HG03039 (cell line): ENCODE data around the gene DNAH2.

ENCODE experiments used
- ATAC-seq: cut with Tn5 transposase; IDR thresholded peaks from one replicate; pipeline ENCODE4 v1.9.1; 2021; ENCODE audit warnings: mild to moderate bottlenecking, moderate library complexity; ENCODE audit not compliant: unreplicated experiment

Gene DNAH2

DNA sequence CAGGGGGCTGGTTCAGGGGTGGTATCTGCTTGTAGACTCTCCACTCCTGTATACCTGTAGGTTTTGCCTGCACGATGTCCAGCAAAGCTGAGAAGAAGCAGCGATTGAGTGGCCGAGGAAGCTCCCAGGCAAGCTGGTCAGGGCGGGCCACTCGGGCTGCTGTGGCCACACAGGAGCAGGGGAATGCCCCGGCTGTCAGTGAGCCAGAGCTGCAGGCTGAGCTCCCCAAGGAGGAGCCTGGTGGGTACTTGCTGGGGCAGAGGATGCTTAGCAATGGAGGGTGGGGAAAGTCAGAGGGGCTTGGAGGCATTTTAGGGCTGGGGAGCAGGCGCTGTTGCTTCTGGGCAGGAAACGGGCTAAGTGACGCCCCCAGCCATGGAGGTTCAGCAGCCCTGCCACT, 2.1 kb downstream of the DNAH2 start:
- ATAC-seq, result no peak

DNA sequence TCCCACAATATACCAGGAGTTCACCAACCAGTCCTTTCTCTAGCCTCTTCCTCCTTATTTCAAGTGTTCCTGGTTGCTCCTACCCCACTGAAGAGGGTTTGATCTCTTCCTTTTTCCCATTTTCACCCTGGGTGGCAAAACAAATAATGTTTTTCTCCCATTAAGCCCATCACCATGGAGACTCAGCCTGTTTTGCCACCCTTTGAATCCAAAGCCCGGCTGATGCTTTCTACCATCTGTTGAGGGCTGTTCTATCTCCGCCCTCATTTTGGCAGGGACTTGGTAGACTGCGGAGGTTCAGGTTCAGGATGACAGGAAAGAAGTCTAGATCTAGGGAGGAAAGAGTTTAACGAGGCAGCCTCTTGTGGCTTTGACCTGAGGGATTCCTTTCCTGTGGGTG, 2.6 kb downstream of the DNAH2 start:
- ATAC-seq, result no peak

DNA sequence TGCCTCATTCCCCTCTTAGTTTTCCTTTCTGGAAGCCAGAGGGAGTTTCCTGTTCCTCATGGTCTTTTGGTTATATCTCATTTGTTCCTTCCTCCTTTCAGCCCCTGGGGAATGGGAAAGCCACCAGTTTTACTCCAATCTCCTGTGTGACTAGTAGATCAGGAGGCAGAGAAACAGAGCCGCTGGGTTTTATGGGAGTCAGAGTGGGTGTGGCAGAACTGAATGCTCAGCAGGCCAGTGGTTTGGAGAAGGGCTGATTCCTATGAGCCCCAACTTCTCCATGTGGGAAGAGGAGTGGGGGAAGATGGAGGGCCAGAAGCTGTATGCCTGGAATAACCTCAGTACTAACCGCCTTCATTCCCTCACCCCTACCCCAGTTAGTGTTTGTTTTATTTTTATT, 4.1 kb downstream of the DNAH2 start:
- no peak for ATAC-seq

DNA sequence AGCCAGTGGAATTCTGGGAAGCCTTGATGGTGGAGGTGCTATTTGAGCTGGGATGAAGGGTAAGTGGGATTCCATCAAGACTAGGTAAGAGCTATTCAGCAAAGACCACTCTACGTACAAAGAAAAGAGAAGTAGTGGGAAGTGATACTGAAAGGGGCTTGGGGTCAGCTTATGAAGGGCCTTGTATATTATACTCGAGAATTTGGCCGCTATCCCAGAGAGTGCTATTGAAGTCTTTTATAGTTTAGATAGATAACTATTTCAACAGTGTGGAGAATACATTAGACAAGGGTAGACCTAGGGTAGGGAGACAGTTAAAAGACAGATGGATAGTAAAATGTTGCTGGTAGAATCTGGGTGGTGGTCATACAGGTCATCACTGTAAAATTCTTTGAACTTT, 10.3 kb downstream of the DNAH2 start:
- ATAC-seq, result no peak

DNA sequence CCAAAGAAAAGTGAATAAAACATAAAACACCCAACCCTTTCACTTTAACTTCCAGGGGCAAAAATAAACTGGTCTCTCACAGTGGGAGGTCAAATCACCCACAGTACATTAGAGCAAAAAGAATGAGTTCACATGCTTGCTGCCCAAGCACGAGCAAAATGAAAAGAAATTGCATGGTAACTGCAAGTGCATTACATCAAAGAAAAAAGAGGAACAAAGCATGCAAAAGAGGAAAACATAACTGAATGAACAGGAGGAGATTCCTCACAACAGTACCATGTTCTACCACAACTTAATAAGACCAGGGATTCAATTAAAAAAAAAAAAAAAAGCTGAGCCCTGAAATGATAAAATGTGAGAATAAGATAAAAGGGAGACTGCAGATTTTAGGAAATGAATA, 12.3 kb downstream of the DNAH2 start:
- no peak for ATAC-seq

DNA sequence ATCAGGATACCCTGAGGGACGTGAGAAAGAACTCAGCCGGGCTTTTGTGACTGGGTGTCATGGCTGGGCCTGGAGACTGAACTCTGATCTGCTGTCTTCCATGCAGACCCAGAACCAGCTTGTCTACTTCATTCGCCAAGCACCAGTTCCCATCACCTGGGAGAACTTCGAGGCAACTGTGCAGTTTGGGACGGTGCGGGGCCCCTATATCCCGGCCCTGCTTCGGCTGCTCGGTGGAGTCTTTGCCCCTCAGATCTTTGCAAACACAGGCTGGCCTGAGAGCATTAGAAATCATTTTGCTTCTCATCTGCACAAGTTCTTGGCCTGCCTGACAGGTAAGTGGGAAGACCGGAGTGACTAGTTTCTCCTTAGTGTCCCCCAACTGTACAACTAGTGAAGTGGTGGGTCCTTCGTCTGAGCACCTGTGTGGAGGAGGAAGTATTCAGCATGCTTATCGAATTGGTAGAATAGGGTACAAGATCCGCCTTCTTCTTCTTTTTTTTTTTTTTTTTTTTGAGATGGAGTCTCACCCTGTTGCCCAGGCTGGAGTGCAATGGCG, 15.5 kb downstream of the DNAH2 start:
- no peak for ATAC-seq

DNA sequence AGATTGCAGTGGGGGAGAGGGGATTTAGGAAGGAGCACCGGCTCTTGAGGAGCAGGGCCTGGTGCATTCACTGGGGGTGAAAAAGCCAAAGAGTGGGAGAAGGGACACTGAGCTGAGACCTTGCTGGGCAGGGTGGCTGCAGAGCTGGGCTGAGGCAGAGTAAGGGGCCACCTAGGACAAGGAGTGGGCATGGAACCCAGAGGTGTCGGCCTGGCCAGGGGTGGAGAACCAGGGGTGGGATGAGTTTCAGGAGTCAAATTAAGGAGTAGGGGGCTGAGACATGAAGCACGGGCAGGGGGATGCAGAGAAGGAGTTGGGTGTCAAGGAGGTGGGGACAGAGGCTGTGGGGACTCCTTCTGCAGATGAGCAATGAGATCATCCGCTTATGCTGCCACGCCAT, 20.1 kb downstream of the DNAH2 start:
- ATAC-seq, result no peak

DNA sequence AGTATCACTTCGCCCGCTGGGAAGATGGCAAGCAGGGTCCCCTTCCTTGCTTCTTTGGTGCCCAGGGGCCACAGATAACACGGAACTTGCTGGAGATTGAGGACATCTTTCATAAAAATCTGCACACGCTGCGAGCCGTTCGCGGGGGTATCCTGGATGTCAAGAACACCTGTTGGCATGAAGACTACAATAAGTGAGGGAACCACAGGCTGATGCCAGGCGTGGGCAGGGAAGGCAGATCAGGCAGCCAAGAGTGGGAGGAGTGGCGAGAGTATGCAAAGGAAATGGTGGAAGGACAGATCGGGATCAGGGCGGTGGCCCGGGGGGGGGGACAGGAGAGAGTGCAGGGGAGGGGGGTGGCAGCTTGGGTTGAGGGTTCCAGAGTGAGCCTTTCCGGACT, 22.2 kb downstream of the DNAH2 start:
- ATAC-seq, result no peak

DNA sequence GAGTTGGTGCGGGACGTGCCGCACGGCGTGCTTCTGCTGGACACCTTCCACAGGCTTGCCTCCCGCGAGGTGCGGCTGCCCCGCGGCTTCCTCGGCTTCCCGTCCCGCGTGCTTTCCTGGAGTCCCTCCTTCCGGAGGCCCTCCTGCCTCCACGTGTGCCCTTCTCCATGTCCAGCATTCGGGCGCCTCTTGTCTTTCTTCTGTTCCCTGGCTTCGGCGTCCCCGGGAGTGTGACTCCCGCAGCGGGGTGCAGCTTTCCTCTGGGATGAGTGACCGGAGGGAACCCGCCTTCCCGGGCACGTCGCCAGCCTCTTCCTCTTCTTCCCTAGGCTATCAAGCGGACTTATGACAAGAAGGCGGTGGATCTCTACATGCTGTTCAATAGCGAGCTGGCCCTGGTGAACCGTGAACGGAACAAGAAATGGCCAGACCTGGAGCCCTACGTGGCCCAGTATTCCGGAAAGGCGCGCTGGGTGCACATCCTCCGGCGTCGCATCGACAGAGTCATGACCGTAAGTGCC, 23.0 kb downstream of the DNAH2 start:
- no peak for ATAC-seq

DNA sequence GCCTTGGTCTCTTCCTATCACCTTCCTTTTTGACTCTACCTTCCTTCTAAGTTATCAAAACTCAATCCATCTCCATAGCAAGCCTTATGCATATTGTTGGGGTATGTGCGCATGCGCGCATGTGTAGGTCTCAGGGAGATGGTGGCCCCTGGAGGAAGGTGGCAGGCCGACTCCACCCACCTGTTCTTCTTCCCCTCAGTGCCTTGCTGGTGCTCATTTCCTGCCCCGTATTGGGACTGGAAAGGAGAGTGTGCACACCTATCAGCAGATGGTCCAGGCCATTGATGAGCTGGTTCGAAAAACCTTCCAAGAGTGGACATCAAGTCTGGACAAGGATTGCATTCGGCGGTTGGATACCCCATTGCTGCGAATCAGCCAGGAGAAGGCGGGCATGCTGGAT, 25.2 kb downstream of the DNAH2 start:
- ATAC-seq, result no peak

DNA sequence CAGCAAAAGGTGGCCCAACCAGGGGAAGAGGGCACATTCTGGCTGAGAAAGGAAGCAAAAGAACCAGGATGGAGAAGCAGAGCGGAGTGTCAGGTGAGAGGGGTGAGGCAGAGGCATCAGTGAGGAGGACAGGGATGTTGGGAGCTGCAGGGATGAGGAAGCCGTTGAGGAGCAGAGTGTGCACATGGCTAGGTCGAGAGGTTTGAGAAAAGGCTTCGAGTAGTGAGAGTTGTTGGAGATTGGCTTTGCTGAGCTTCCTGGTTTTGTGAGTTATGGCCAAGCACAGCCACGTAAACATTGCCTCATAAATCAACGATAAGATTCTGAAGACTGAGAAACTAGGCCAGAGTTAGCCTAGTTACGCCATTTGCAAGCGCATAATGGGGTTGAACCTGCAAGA, 26.9 kb downstream of the DNAH2 start:
- ATAC-seq, result no peak

DNA sequence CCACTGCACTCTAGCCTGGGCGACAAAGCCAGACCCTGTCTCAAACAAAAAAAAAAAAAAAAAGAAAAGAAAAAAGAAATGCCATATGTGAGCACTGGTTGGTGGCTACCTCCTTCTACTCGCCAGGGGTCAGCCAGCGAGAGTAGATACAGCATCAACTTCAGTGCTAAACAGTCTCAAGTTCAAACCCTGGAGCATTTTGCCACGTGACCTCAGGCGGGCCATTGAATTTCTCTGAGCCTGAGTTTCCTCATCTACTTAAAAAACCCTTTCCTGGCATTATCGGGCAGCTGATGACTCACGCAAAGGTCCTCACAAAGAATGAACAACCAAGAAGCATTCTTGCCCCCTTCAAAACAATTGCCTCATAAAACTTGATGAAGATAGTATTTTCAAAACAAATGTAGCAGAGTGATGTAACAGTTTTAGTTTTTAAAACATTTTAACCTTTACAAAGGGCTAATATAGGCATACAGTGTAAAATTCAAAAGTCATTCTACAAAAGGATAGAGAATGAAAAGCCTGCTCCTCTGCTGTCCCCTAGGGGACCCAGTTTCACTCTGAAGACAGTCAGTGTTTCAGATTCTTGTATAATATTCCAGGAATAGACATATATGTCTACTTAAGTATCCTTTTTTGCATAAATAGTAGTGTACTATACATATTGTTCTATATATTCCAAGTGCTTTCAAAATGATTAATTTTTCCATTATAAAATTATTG, 28.4 kb downstream of the DNAH2 start:
- no peak for ATAC-seq

DNA sequence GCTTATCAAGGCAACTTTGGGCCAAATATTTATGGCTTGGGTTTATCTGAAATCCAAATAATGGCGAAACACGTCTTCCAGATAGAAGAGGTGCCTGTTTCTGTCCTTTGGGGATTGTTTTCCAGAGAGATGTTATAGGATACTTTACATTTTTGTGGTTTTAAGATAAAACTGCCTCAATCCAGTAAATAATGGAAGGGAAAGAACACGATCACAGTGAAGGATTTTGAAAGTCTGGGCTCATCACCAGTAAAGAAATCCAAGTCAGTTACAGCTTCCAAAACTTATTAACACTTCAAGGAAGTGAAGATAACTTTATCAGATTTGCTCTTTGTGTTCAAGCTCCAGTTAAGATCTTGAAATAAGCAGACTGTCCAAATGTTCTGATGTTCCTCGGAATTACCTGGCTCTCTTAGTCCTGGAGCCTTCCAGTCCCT, 30.1 kb downstream of the DNAH2 start:
- no peak for ATAC-seq

DNA sequence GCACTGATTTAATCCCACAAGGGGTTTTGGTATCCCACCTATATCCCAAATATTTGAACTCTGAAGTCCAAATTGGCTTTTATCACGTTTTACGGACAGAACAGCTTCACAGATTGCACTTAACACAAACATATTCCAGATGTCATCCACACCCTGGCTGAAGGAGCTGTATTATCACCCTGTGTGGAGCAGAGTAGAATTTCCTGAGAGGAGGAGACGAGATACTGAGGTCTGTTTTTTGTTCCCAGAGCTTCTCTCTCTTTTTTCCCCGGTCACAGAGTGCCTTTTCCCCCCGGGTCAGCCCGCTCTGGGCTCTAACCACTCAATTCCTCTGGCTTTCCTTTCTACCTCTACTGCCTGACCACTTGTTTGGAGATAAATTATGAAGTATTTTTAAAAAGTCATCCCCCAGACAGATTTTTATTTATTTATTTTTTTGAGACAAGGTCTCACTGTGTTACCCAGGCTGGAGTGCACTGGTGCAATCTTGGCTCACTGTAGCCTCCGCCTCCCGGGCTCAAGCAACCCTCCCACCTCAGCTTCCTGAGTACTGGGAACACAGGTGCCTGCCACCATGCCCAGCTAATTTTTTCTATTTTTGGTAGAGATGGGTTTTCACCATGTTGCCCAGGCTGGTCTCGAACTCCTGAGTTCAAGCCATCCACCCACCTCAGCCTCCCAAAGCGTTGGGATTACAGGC, 30.7 kb downstream of the DNAH2 start:
- no peak for ATAC-seq

DNA sequence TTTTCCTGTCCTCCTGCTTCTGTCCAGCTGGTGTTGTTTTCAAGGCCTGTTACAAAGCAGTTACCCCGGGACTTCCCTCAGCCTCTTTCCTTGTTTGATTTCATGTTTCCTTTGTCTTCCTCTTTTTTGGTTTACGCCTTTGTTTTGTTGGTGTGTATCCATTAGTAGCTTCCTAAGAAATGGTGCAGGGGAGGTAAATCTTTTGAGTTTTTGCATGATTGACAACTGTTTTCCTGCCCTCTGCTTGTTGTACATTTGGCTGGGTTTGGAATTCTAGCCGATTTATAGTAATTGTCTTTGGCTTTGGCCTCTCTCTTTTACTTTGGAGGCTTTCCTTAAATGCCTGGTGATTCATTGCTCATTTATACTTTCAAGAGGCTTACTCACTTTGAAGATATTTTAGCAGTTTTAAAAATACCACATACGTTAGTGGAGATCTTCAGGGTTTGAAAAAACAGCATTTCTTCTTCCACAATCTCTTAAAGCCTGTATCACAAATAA, 32.8 kb downstream of the DNAH2 start:
- ATAC-seq, result no peak

DNA sequence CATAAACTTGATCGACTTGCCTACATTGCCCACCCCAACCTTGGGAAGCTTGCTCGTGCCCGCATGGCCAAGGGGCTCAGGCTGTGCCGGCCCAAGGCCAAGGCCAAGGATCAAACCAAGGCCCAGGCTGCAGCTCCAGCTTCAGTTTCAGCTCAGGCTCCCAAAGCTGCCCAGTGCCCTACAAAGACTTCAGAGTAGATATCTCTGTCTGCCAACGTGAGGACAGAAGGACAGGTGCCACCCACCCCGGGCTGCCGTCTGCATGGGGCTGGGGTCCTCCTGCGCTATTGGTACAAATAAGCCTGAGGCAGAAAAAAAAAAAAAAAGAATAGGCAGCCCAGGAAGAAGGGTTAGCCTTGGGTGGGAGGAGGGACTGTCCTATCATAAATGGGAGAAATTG, 37.1 kb downstream of the DNAH2 start:
- no peak for ATAC-seq

DNA sequence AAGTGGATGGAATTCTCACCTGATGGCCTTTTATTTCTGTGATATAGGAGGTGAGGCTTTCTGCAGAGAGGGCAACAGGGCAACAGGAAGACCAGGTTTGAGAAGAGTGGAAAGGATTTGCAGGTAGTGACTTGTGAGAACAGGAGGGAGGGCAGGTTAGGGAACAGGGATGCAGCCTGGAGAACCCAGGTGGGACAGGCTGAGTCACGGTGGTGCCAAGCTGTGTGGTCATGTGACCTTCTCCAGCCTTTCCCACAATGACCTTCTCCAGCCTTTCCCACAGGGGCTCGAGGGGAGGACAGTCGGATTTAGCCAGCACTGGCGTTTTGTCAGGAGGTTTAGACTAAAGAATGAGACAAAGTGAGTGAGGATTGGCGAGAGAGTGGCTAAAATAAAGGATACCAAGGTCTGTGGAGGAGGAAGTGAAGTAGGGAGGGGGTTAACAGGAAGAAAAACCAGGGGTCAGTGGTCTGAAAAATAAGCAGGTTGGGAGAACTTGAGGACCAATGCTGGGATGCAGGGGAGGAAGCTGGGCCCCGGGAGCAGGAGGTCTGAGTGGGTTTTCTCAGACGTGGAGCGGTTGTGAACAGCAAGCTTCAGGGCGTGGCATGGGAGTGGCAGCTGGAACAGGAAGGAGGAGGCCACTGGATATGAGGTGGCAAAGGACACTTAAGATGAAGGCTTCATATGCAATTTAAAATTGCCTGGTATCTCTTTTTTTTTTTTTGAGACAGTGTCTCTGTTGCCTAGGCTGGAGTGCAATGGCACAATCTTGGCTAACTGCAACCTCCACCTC, 37.7 kb downstream of the DNAH2 start:
- no peak for ATAC-seq

DNA sequence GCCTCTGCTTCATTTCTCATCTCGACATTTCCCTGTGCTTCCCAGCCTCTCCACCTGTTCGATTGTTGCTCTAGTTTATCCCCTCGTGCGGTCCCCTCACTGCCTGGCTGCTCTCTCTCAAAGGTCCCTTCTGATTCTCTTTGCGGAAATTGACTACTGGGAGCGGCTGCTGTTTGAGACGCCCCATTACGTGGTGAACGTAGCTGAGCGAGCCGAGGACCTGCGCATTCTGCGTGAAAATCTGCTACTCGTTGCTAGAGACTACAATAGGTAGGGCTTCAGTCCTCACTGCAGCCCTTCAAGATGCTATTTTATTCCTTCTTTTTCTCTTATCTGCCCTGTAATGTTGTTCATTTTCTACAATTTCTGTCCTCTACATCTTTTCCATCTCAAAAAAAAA, 39.4 kb downstream of the DNAH2 start:
- ATAC-seq, result no peak

DNA sequence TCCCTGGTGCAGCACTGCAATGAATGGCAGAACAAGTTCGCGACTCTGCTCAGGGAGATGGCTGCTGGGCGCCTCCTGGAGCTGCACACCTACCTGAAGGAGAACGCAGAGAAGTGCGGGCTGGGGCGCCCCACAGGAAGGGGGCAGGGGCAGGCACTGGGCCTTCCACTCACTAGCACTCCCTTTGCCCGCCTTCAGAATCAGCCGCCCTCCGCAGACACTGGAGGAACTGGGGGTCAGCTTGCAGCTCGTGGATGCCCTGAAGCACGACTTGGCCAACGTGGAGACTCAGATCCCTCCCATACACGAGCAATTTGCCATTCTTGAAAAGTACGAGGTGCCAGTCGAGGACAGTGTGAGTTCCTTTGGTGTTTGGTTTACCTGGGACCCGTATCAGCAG, 46.4 kb downstream of the DNAH2 start:
- ATAC-seq, result no peak

DNA sequence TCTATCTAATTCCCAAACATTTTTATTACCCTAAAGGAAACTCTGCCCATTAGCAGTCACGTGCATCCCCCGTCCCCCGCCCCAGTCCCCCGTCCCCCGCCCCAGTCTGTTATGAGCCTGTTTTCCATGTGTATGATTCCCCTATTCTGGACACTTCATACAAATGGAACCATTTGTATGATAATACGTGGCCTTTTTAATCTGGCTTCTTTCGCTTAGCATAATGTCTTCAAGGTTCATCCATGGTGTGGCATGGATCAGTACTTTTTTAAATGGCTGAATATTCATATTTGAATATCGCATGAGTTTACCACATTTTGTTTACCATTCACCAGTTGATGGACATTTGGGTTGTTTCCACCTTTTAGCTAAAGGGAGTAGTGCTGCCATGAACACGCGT, 49.5 kb downstream of the DNAH2 start:
- no peak for ATAC-seq

DNA sequence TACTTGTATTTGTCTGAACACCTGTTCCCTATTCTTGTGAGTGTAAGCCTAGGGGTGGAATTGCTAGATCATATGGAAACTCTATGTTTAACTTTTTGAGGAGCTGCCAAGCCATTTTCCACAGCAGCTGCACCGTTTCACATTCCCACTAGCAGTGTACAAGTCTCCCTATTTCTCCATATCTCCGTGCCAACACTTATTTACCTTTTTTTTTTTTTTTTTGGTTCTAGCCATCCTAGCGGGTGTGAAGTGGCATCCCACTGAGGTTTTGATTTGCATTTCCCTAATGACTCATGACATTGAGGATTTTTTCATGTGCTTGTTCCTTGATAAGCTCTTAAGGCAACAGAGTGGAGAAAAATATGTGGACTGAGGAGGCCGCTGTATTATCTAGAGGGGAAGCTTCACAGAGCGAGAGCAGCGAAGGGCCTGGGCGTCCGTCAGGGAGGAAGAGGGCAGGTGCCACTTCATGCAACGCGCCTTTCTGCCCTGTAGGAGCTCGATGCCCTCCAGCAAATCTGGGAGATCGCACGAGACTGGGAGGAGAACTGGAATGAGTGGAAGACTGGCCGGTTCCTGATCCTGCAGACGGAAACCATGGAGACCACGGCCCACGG, 50.0 kb downstream of the DNAH2 start:
- ATAC-seq, result no peak
